ENCODE measurements around the gene ENOX2.
"Not testable (repeated sequence)": the region's sequence is repeated elsewhere in the genome, so short reads cannot be mapped to it uniquely, and the experiment has no call there.

Gene ENOX2

GRCh38 chrX:130715299-130715698 is 187.7 kb downstream of the ENOX2 start:
- H3K9ac ChIP-seq (ENCODE audit: low read length) = no peak overlapping the region
- WGBS = 66% methylated on average over 2 of the region's 3 CpGs
- no peak overlapping the region for H4K91ac ChIP-seq (ENCODE audit: low read length)
- no peak for DNase-seq
- H2BK120ac ChIP-seq (ENCODE audit: low read depth, low read length) = no peak overlapping the region
- no peak overlapping the region for H2BK12ac ChIP-seq (ENCODE audit: low read length in 2 of 2)
- H2AFZ ChIP-seq (ENCODE audit: low read depth, low read length) = no peak overlapping the region
- no peak overlapping the region for H3K4ac ChIP-seq (ENCODE audit: low read depth in 1 of 2, low read length in 2 of 2)
- H3K4me1 ChIP-seq (ENCODE audit: control insufficient read depth, insufficient read depth, low read depth, low read length) = peaks cover 4% of the 10 kb centered on the region
- H3K23ac ChIP-seq (ENCODE audit: low read length in 2 of 2) = no peak overlapping the region
- H3K14ac ChIP-seq (ENCODE audit: low read length in 2 of 2) = no peak overlapping the region
- no peak overlapping the region for H3K4me3 ChIP-seq (ENCODE audit: insufficient read depth in 1 of 2, low read depth in 1 of 2, low read length in 2 of 2)
- H3K9me3 ChIP-seq (ENCODE audit: control insufficient read depth, low read length) = no peaks in the 10 kb centered on the region
- peaks cover 2% of the 10 kb centered on the region for H3K79me1 ChIP-seq (replicated peaks; ENCODE audit: low read length, poor library complexity, severe bottlenecking)
- H2BK15ac ChIP-seq (ENCODE audit: low read depth, poor library complexity, severe bottlenecking) = no peak overlapping the region
- H2AK5ac ChIP-seq (ENCODE audit: low read length, severe bottlenecking) = no peak overlapping the region
- H3K36me3 ChIP-seq (ENCODE audit: control insufficient read depth in 1 of 2, insufficient read depth in 2 of 2, low read depth in 1 of 2, low read length in 2 of 2) = no peaks in the 10 kb centered on the region
- H3K27ac ChIP-seq (ENCODE audit: low read length, poor library complexity, severe bottlenecking) = no peak overlapping the region
- no peak overlapping the region for H4K8ac ChIP-seq (ENCODE audit: low read length)
- no peak overlapping the region for H2BK5ac ChIP-seq (ENCODE audit: low read depth, low read length, poor library complexity, severe bottlenecking)
- H3K27me3 ChIP-seq (ENCODE audit: control insufficient read depth in 1 of 2, insufficient read depth in 1 of 2, low read length in 2 of 2) = no peaks in the 10 kb centered on the region
- no peak overlapping the region for H3K18ac ChIP-seq (ENCODE audit: low read depth in 1 of 2, low read length in 2 of 2)
- H3K4me2 ChIP-seq (ENCODE audit: low read length, poor library complexity, severe bottlenecking) = no peak overlapping the region

- Histone ChIP-seq H4K8ac (ENCODE audit: low read length) (no peak overlapping the region), H3K4me2 (ENCODE audit: low read length, poor library complexity, severe bottlenecking) (no peak overlapping the region), H2BK5ac (ENCODE audit: low read depth, low read length, poor library complexity, severe bottlenecking) (no peak overlapping the region), H3K18ac (ENCODE audit: low read depth in 1 of 2, low read length in 2 of 2) (no peak overlapping the region), H3K4me3 (ENCODE audit: insufficient read depth in 1 of 2, low read depth in 1 of 2, low read length in 2 of 2) (no peak overlapping the region), H2AK5ac (ENCODE audit: low read length, severe bottlenecking) (no peak overlapping the region), H3K4me1 (ENCODE audit: control insufficient read depth, insufficient read depth, low read depth, low read length) (peaks cover 4% of the 10 kb centered on the region), H2AFZ (ENCODE audit: low read depth, low read length) (no peak overlapping the region), H3K79me1 (replicated peaks; ENCODE audit: low read length, poor library complexity, severe bottlenecking) (peaks cover 2% of the 10 kb centered on the region), H2BK120ac (ENCODE audit: low read depth, low read length) (no peak overlapping the region), H3K36me3 (ENCODE audit: control insufficient read depth in 1 of 2, insufficient read depth in 2 of 2, low read depth in 1 of 2, low read length in 2 of 2) (no peaks in the 10 kb centered on the region), H3K27ac (ENCODE audit: low read length, poor library complexity, severe bottlenecking) (no peak overlapping the region), H2BK12ac (ENCODE audit: low read length in 2 of 2) (no peak overlapping the region), H3K14ac (ENCODE audit: low read length in 2 of 2) (no peak overlapping the region), H3K9ac (ENCODE audit: low read length) (no peak overlapping the region), H3K9me3 (ENCODE audit: control insufficient read depth, low read length) (no peaks in the 10 kb centered on the region), H2BK15ac (ENCODE audit: low read depth, poor library complexity, severe bottlenecking) (no peak overlapping the region), H3K27me3 (ENCODE audit: control insufficient read depth in 1 of 2, insufficient read depth in 1 of 2, low read length in 2 of 2) (no peaks in the 10 kb centered on the region), H4K91ac (ENCODE audit: low read length) (no peak overlapping the region), H3K23ac (ENCODE audit: low read length in 2 of 2) (no peak overlapping the region), H3K4ac (ENCODE audit: low read depth in 1 of 2, low read length in 2 of 2) (no peak overlapping the region)
- DNase-seq = no peak
- 100% methylated on average over 1 of the region's 2 CpGs for WGBS
These were observed 188.3 kb downstream of the ENOX2 start for GRCh38 chrX:130714665-130715064.

- Histone ChIP-seq H2AFZ (ENCODE audit: low read depth, low read length) (no peak overlapping the region), H3K9ac (ENCODE audit: low read length) (no peak overlapping the region), H2BK12ac (ENCODE audit: low read length in 2 of 2) (no peak overlapping the region), H2BK120ac (ENCODE audit: low read depth, low read length) (no peak overlapping the region), H3K27ac (ENCODE audit: low read length, poor library complexity, severe bottlenecking) (no peak overlapping the region), H3K4me1 (ENCODE audit: control insufficient read depth, insufficient read depth, low read depth, low read length) (peaks cover 4% of the 10 kb centered on the region), H4K8ac (ENCODE audit: low read length) (no peak overlapping the region), H3K9me3 (ENCODE audit: control insufficient read depth, low read length) (no peaks in the 10 kb centered on the region), H3K4me3 (ENCODE audit: insufficient read depth in 1 of 2, low read depth in 1 of 2, low read length in 2 of 2) (no peak overlapping the region), H2BK15ac (ENCODE audit: low read depth, poor library complexity, severe bottlenecking) (no peak overlapping the region), H4K91ac (ENCODE audit: low read length) (no peak overlapping the region), H3K18ac (ENCODE audit: low read depth in 1 of 2, low read length in 2 of 2) (no peak overlapping the region), H3K14ac (ENCODE audit: low read length in 2 of 2) (no peak overlapping the region), H3K36me3 (ENCODE audit: control insufficient read depth in 1 of 2, insufficient read depth in 2 of 2, low read depth in 1 of 2, low read length in 2 of 2) (no peaks in the 10 kb centered on the region), H3K23ac (ENCODE audit: low read length in 2 of 2) (no peak overlapping the region), H2AK5ac (ENCODE audit: low read length, severe bottlenecking) (no peak overlapping the region), H2BK5ac (ENCODE audit: low read depth, low read length, poor library complexity, severe bottlenecking) (no peak overlapping the region), H3K4me2 (ENCODE audit: low read length, poor library complexity, severe bottlenecking) (no peak overlapping the region), H3K79me1 (replicated peaks; ENCODE audit: low read length, poor library complexity, severe bottlenecking) (no peaks in the 10 kb centered on the region), H3K27me3 (ENCODE audit: control insufficient read depth in 1 of 2, insufficient read depth in 1 of 2, low read length in 2 of 2) (no peaks in the 10 kb centered on the region), H3K4ac (ENCODE audit: low read depth in 1 of 2, low read length in 2 of 2) (no peak overlapping the region)
- no peak for DNase-seq
- 100% methylated on average over 2 of the region's 3 CpGs for WGBS
These were observed 188.9 kb downstream of the ENOX2 start for GRCh38 chrX:130714135-130714534.

GRCh38 chrX:130709178-130709577 is 193.8 kb downstream of the ENOX2 start:
- not testable (repeated sequence) for H3K4me2 ChIP-seq (ENCODE audit: low read length, poor library complexity, severe bottlenecking); H3K9me3 ChIP-seq (ENCODE audit: control insufficient read depth, low read length); H2BK12ac ChIP-seq (ENCODE audit: low read length in 2 of 2); H3K4ac ChIP-seq (ENCODE audit: low read depth in 1 of 2, low read length in 2 of 2); H3K14ac ChIP-seq (ENCODE audit: low read length in 2 of 2); H3K4me3 ChIP-seq (ENCODE audit: insufficient read depth in 1 of 2, low read depth in 1 of 2, low read length in 2 of 2); H3K36me3 ChIP-seq (ENCODE audit: control insufficient read depth in 1 of 2, insufficient read depth in 2 of 2, low read depth in 1 of 2, low read length in 2 of 2); H4K91ac ChIP-seq (ENCODE audit: low read length); H2BK5ac ChIP-seq (ENCODE audit: low read depth, low read length, poor library complexity, severe bottlenecking); H3K9ac ChIP-seq (ENCODE audit: low read length); H3K27me3 ChIP-seq (ENCODE audit: control insufficient read depth in 1 of 2, insufficient read depth in 1 of 2, low read length in 2 of 2); H3K4me1 ChIP-seq (ENCODE audit: control insufficient read depth, insufficient read depth, low read depth, low read length); H3K18ac ChIP-seq (ENCODE audit: low read depth in 1 of 2, low read length in 2 of 2); H2BK120ac ChIP-seq (ENCODE audit: low read depth, low read length); DNase-seq; H2BK15ac ChIP-seq (ENCODE audit: low read depth, poor library complexity, severe bottlenecking); H3K27ac ChIP-seq (ENCODE audit: low read length, poor library complexity, severe bottlenecking); H3K79me1 ChIP-seq (replicated peaks; ENCODE audit: low read length, poor library complexity, severe bottlenecking); H4K8ac ChIP-seq (ENCODE audit: low read length); H2AK5ac ChIP-seq (ENCODE audit: low read length, severe bottlenecking); H3K23ac ChIP-seq (ENCODE audit: low read length in 2 of 2); H2AFZ ChIP-seq (ENCODE audit: low read depth, low read length)
- 91% methylated on average over 3 of the region's 6 CpGs for WGBS

Data from mesenchymal stem cell (in vitro differentiated cells and primary cell).